ENCODE results near the gene ZNF385C. TPM values are rescaled to one million over a fixed set of nuclear protein-coding genes. Genes with fewer than 3 reads are reported as not detected.

ZNF385C gene
- total and polyA plus RNA-seq, 2 of the 13 experiments (the other 11 are each of a cell fraction or from before 2014, with no cell fraction given) = 2.3 to 6.1 TPM

- TF ChIP-seq TFE3 (CRISPR knock-in tag; IDR thresholded peaks at IDR 0.05) (0 out of 2 replicates have a peak, but pooled peaks have one; percentile 27), ZNF776 (CRISPR knock-in tag; IDR thresholded peaks at IDR 0.05) (no peak), SALL2 (CRISPR knock-in tag; IDR thresholded peaks at IDR 0.05) (no peak), MTF1 (CRISPR knock-in tag; IDR thresholded peaks at IDR 0.05) (no peak), ZBTB1 (CRISPR knock-in tag; IDR thresholded peaks at IDR 0.05; ENCODE audit: borderline replicate concordance) (no peak), ATF5 (CRISPR knock-in tag; IDR thresholded peaks at IDR 0.05; ENCODE audit: low read depth) (no peak), ZIK1 (CRISPR knock-in tag; IDR thresholded peaks at IDR 0.05; ENCODE audit: borderline replicate concordance, low read depth) (no peak), ZNF33A (CRISPR knock-in tag; IDR thresholded peaks at IDR 0.05; ENCODE audit: borderline replicate concordance) (no peak), IRX3 (CRISPR knock-in tag; IDR thresholded peaks at IDR 0.05; ENCODE audit: borderline replicate concordance, low read depth) (no peak), KDM4B (CRISPR knock-in tag; IDR thresholded peaks at IDR 0.05) (no peak), ZNF33B (CRISPR knock-in tag; IDR thresholded peaks at IDR 0.05) (no peak), ATF7 (IDR thresholded peaks at IDR 0.05) (no peak), ATF7 (CRISPR knock-in tag; IDR thresholded peaks at IDR 0.05) (no peak), MED1 (CRISPR knock-in tag; IDR thresholded peaks at IDR 0.05) (peak; percentile 42; the same call in 1 of the 2 replicates), TEF (CRISPR knock-in tag; IDR thresholded peaks at IDR 0.05) (no peak), ZSCAN12 (CRISPR knock-in tag; IDR thresholded peaks at IDR 0.05) (no peak), KDM6A (CRISPR knock-in tag; IDR thresholded peaks at IDR 0.05; ENCODE audit: low read depth) (no peak), HNRNPH1 (optimal IDR thresholded peaks at IDR 0.05; ENCODE audit: low read depth, low read length) (no peak), RBM39 (IDR thresholded peaks at IDR 0.05; ENCODE audit: low read depth, low read length, poor library complexity, severe bottlenecking) (no peak)
- TF ChIP-seq, protein P1, sequence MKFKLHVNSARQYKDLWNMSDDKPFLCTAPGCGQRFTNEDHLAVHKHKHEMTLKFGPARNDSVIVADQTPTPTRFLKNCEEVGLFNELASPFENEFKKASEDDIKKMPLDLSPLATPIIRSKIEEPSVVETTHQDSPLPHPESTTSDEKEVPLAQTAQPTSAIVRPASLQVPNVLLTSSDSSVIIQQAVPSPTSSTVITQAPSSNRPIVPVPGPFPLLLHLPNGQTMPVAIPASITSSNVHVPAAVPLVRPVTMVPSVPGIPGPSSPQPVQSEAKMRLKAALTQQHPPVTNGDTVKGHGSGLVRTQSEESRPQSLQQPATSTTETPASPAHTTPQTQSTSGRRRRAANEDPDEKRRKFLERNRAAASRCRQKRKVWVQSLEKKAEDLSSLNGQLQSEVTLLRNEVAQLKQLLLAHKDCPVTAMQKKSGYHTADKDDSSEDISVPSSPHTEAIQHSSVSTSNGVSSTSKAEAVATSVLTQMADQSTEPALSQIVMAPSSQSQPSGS (CRISPR knock-in tag; IDR thresholded peaks at IDR 0.05) = peak; percentile 73
- TF ChIP-seq, protein P2, sequence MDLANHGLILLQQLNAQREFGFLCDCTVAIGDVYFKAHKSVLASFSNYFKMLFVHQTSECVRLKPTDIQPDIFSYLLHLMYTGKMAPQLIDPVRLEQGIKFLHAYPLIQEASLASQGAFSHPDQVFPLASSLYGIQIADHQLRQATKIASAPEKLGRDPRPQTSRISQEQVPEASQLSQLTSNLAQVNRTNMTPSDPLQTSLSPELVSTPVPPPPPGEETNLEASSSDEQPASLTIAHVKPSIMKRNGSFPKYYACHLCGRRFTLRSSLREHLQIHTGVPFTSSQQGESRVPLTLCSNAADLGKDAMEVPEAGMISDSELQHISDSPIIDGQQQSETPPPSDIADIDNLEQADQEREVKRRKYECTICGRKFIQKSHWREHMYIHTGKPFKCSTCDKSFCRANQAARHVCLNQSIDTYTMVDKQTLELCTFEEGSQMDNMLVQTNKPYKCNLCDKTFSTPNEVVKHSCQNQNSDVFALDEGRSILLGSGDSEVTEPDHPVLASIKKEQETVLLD (CRISPR knock-in tag; IDR thresholded peaks at IDR 0.05; ENCODE audit: low read depth) = no peak
- TF ChIP-seq, protein P3, sequence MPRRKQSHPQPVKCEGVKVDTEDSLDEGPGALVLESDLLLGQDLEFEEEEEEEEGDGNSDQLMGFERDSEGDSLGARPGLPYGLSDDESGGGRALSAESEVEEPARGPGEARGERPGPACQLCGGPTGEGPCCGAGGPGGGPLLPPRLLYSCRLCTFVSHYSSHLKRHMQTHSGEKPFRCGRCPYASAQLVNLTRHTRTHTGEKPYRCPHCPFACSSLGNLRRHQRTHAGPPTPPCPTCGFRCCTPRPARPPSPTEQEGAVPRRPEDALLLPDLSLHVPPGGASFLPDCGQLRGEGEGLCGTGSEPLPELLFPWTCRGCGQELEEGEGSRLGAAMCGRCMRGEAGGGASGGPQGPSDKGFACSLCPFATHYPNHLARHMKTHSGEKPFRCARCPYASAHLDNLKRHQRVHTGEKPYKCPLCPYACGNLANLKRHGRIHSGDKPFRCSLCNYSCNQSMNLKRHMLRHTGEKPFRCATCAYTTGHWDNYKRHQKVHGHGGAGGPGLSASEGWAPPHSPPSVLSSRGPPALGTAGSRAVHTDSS (CRISPR knock-in tag; conservative IDR thresholded peaks at IDR 0.05) = no peak
Measured at GRCh38 chr17:41989702-41990419, 108.4 kb downstream of the ZNF385C start (continued).
